HG03139 (cell line): ENCODE data around the gene TMEM125.

ENCODE experiments used
- ATAC-seq: cut with Tn5 transposase; IDR thresholded peaks from one replicate; pipeline ENCODE4 v1.9.1; 2021; ENCODE audit not compliant: unreplicated experiment

TMEM125 gene

DNA sequence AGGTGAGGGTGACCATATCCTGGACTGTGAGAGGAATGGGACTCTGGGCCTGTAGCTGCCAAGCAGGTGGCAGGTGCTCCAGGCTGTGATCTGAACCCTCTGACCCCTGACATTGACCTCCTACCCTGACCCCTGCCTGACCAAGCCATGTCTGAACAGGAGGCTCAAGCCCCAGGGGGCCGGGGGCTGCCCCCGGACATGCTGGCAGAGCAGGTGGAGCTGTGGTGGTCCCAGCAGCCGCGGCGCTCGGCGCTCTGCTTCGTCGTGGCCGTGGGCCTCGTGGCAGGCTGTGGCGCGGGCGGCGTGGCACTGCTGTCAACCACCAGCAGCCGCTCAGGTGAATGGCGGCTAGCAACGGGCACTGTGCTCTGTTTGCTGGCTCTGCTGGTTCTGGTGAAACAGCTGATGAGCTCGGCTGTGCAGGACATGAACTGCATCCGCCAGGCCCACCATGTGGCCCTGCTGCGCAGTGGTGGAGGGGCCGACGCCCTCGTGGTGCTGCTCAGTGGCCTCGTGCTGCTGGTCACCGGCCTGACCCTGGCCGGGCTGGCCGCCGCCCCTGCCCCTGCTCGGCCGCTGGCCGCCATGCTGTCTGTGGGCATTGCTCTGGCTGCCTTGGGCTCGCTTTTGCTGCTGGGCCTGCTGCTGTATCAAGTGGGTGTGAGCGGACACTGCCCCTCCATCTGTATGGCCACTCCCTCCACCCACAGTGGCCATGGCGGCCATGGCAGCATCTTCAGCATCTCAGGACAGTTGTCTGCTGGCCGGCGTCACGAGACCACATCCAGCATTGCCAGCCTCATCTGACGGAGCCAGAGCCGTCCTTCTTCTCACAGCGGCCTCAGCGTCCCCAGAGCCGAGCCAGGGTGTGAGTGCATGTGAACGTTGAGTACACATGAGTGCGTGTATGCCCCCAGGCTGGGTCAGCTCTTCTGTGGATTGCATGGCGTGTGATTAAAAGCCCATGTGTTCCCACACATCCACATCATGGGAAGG is 3.1 kb downstream of the TMEM125 start:
- ATAC-seq = no peak

DNA sequence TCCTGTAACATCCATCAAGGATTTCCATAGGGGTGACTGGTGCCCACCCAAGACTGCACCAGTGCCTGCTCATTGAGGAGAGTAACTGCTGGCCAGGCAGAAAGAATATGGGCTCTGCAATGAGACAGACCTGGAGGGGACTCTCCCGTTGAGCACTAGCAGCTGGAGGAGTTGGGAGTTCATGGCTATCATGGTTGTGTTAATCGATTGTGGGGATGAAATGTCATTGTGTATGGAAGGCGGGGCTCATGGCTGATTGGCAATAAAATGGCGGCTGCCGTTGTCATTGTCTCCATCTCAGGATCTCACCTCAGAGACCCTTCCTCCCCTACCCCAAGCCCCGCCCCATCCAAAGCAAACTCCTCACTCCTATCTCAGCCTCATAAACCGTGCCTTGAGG is 3.9 kb downstream of the TMEM125 start:
- no peak for ATAC-seq

DNA sequence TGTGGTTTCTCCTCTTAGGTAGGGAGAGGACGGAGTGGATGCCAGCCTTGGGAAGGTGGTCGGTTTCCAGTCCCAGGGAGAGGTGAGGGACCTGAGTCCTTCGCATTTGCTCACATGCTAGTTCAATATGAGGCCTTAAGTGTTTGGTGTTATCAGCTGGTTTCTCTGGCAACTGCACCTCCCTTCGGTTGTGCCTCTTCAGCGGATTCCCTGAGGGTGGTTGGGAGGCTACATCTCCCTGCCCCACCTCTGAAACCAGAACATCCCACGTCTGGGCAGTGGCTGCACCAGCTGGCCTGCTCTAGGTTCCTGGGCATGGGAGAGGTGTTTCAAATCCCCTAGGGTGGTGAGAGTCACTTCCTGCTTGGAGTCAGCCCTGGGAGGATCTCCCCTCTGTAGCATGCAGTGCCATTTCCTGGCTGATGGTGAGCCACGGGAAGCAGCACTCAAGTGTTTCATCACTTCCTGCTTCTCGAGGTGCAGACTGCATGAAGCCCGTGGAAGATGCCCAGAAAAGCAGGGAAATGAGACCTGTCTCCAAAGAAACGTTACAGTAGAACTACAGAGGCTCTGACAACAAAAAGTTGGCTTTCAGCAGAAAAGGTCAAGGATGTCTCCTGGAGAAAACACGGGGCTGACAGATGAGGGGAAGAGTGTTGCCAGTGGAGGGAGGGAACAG is 4.5 kb downstream of the TMEM125 start:
- no peak for ATAC-seq

DNA sequence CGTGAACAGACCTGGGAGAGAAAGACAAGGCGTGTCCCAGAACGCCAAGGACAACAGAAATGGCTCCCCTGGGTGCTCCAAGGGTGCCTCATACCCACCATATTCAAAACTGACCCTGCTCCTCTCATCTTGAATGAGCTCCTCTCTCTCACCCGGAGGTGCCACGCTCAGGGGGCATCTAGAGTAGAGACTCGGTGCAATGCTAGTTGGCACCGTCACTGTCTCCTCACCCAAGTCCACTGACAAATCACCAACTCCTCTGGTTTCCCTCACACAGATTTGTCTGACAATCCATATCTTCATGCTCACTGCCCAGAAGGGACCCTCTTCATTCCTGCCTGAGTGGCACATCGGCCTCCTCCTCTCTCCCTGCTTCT is 5.0 kb downstream of the TMEM125 start:
- ATAC-seq = no peak

DNA sequence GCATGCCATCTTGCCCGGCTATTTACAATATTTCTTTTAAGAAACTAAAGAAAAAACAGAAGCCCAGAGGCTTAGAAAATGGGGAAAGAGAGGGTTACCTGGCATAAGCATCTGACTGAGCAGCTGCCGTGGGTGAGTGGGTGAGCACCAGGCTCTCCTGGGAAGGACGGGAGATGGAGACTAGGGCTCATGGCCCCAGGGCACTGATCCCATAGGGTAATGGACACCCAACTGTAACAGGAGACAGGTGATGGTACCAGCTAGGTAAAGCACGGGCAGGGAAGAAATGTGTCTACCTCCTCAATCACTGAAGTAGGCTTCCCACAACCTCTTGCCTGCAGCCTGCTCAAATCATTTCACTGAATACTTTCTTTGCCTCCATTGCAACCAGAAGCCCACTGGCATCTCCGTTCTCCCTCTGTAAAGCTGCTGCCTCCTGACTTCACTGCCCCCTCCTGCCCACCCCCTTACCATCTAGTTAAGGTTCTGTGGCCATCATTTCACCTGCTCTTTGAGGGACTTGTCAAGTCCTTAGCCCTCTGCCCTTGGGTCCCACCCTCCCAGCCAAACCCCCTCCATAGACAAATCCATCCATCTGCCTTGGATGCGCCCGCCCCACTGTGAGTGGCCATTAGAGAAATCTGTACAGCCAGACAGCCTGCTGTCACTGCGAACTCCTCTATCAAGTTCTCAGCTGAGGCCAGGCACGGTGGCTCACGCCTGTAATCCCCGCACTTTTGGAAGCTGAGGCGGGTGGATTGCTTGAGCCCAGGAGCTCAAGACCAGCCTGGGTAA is 6.2 kb downstream of the TMEM125 start:
- ATAC-seq = no peak

DNA sequence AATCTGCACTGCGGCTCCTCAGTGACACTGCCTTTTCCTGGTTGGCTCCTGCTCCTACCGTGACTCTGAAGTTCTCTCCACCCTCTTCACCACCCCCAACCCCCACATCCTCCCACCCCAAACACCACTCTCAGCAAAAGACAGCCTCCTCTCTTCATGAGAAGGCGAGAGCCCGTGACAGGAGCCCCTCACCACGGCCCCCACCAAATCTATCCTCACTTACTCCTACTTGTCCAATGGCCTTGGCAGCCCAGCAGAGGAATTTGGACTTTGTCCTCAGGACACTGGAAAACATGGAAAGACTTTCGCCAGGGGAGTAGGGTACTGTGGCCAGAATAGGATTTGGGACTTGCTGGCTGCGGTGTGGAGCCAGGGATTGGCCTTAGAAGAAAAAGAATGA is 6.9 kb downstream of the TMEM125 start:
- no peak for ATAC-seq

DNA sequence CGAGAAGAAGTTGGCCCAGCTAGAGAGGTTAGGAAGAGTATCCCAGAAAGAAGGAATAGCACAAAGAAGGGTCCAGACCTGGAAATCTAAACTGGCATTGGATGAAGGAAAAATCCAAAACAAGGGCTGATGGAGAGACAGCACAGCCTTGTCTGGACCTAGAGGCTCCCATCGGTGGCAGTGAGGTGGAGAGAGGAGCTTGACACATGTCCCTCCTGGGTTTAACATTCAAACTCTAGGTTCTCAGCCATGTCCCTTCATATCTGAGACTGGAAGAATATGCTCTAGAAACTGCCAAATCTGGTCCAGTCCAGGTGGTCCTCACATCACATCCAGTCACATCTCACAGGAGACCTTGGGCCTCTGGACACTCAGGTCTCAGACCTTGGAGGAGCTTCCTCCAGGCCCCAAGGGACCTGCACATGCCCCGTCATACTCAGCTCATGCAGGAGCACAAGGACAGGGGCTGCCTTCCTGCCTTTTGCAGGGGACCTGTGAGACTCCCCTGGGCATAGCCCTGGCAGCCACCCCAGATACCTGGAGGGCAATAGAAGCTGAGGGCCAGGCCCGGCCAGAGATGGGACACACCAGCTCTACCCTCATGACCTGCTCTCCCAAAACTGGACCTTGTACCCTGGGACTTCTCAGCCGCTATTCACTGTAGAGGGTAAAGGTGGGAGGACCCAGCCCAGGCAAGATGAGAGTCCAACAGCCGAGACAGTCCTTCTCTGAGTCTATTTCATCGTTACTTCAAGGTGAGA is 7.5 kb downstream of the TMEM125 start:
- no peak for ATAC-seq

DNA sequence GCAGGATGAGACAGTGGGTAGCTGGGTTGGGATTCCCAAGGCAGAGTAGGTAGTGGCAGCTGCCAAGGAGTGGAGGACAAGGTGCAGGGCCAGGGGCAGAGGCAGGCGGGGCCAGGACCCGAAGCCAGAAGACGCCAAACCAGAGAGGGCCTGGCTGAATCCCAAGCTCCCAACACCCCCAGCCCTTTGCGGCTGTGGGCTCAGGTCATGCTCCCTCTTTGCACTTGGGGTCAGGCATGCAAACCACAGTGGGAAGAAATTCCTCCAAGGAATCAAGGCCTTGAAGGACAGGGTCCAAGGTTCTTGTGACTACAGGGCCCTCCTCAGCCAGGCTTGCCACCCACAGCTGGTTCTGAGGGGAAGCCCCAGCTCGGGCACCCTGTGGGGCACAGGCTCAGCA is 9.4 kb downstream of the TMEM125 start:
- no peak for ATAC-seq

DNA sequence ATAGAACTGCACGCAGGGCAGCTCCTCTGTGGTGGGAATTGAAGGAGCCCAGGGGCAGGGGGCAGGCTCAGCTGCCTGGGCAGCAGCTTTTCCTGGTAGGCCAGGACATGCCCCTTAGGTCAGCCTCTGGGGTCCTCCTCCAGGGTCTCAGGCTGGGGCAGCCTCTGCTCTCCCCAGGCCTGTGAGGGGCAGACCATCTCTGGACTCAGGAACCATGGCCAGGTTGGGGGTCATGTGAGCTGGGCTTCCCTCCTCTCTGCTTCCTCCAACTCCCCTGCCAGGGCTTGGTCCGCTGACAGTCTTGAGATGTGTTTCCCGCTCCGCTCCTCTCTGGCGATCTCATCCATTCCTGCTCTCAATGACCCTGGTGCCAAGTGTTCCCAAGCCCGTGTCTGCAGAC is 9.9 kb downstream of the TMEM125 start:
- no peak for ATAC-seq

DNA sequence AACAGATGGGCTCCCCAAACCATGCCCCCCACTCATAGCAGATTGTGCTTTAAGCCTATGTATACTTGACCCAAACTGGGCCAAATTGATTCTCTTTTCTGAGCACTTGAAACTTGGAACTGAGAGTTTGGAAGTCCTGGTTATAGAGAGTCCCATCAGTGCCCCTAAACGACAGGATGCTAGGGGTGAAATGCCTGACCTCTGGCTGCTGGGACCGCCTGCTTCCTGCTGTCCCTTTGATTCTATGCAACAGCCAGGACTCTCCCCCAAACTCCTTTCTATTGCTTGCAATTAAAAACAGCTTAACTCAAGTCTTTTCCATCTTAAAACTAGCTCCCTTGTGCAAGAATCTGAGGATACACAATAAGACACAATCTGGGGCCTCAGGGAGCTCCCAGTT is 10.9 kb downstream of the TMEM125 start:
- ATAC-seq = no peak

DNA sequence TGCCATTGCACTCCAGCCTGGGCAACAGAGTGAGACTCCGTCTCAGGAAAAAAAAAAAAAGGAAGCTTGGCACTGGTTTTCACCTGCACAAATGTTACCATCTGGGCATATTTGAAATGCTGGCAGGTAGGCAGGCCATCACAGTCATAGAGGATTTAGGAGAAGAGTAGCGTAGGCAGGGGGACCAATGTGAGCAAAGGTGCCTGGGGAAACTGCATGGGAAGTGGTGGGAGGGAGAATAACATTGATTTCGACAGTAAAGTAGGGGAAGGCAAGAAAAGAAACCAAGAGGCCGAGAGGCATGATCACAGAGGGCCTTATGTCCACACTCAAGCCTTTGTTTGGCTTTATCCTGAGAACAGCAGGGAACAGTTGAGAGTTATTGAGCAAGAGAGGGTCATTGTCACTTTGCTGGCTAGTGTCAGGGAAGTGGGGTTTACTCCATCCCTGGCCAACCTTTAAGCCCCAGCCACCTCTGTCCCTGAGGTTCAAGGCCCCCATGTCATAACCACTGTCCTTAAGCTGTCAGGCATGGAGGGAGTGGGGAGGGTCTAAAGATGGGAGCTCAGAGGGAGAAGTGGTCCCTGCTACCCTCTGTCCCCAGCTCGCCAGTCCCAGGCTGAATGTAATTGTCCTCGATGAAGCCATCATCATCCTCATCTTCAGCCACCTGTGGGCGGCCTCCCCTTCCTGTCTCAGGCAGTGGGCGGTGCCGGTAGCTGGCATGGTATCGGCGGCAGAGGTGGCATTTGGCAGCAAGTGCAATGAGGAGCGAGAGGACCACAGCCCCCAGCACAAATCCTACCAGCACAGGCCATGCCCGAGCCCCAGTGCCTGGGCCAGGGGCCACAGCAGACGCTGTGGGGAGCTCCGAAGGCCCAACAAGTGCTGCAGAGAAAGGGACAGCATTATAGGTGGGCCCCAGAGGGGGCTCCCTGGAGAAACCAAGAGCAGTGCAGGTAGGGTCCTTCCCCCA is 12.7 kb downstream of the TMEM125 start:
- no peak for ATAC-seq

DNA sequence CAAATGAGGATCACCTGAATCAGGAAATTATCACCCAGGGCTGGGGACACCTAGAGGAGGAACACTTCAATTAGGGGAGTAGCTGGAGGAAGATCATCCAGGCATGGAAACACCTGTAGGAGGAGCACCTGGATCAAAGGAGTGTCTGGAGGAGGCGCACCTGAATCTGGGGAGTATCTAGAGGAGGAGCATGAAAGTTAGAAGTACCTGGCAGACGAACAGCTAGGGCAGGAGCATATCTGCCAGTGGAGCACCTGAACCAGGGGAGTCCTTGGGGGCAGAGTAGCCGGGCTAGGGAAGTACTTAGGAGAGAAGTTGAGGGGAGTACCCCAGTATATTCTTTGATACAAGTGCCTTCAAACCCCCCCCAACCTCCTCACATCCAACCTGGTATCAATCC is 14.3 kb downstream of the TMEM125 start:
- ATAC-seq = no peak

DNA sequence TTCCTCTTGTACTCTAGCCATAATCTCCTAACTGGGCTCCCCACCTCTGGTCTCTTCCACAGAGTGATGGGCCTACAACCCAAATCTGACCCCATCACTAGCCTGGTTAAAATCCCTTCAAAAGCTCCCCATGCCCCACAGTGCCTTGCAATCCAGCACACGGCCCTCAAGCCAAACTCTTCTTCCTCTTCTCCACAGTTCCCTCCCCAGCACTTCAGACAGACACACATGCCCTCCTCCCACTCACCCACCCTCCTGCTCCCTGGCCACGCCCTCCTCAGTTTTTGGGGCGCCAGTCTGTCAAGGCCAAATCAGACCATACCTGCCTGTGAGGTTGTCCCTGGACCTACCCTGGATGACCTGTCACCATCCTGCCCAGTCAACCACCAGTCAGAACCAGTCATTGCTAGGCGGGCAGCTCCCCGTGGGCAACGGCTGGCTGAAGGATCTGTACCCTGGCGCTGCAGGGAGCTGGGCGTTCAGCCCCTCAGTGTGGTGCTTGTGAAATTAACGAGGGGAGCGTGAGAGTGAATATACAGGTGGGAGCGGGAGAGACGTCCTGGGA is 14.8 kb downstream of the TMEM125 start:
- ATAC-seq = no peak

DNA sequence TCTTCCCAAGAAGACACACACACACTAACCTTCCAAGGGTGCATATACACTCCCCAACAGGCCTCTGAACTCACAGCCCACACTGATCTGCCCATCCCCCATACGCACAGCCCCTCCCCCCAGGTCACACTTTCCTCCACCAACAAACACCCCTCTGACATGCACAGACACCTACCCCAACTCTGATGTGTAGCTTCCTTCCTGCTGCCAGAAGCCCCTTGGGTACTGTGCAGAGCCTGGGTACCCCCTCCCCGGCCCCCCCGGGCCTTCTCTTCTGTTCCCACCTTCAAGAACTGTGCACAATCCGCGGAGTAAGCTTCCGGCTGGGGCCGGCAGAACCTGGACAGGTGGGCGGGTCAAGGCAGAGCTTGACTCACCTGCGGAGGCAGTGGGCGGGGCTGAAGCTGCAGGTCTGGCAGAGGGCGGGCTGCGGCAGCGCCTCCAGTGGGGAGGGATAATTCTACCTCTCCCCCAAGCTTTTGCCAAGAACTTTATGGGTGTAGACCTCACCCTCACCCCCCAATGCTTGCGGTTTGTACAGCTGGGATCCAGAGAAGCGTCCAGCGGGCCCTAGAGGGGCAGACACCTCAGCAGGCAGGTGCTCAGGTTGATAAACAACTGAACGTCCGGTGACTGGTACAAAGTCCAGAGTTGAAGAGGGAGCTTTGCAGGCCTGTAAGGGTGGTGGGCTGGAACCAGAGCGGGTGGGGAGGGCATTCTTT is 15.6 kb downstream of the TMEM125 start, which contains the start of gene C1orf210:
C1orf210 (minus strand) TSS at position 313 of the 722 bp plus-strand sequence. CDS start 2,311 bp downstream, outside the sequence.
- no peak for ATAC-seq

DNA sequence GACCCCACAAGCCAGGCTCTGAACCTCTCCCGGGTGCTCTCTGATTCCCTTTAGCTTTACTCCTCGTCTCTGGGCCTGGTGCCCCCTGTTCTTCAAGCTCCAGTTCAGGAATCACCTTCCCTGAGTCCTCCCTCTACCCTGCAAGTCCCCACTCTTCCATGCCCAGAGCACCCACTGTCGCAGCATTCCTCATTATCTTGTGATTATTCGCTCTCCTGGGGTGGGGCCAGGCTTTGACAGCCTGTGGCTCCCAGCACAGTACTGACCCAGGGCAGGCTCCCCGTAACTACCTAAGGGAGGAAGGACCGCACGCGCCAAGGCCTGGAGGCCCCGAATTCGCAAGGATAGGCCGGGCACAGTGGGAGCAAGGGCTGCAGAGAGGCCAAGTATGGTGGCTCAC is 16.3 kb downstream of the TMEM125 start:
- ATAC-seq = no peak

DNA sequence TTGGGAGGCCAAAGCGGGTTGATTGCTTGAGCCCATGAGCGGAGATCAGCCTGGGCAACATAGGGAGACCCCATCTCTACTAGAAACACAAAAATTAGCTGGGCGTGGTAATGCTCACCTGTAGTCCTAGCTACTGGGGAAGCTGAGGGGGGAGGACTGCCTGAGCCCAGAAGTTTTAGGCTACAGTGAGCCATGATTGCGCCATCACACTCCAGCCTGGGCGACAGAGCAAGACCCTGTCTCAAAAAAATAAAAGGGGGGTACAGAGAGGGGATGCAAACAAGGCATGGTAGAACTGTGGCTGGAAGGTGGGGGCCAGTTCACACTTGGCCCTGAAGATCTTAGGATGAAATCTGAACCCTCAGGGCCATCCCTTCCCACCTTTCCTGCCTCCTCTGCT is 16.8 kb downstream of the TMEM125 start:
- no peak for ATAC-seq

DNA sequence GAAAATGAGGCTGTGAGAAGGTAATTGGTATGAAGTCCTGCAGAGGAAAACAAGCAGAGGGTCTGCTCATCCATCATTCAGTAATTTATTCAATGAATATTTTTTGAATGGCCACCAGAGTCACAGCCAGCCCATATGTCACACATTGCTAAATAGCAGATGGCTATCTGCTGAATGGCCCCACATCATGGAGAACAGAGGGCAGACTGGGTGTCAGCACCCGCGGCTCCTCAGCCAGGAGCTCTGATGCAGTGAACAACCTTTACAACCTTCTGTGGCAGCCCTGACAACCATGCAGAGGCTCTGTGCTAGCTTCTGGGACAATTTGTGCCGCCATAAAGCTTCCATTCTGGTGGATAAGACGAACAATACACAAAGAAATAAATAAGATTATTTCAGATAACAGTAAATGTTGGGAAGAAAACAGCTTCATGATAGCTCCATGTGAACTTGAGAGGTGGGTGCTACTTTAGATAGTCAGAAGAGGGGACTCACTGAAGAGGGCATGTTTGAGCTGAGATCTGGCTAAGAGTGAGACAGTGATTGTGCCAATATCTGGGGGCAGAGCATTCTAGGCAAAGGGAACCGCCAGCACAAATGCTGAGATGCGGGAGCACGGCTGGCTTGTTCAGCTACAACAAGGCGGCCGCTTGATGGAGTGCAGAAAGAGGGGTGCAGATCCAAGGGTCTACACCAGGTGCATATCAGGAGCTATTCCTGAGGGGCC is 18.4 kb downstream of the TMEM125 start:
- ATAC-seq = no peak
